ENCODE results near the gene CADM1.

DNA sequence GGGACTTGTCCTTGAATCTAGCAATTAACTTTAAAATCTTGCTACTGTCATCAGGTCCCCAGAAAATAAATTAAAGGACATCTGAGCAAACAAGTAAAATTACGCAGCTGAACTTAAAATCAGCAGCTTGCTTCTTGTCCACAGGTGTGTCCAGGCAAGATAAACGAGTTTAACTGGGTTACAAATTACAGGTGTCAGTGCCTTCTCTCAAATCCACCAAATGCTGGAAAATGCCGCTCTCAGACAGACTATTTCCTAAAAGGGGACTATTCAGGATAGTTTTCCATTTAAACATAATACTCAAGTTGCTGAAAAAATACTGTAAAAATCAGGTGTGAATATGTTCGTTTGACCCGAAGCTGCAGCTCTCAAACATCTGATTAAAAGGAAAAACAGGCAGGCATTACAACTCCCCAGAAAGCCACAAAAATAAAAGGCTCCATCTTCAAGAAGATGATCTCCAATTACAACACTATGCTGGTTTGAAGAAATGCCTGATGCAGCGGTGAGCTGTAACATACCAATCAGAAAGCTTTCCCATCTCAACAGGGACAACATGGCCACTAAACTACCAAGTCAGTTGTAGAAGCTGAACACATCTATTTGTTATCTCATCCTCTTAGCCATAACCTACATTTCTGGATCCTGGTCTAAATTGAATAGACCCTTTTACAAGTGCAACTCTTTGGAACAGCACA lies 82.1 kb downstream of the CADM1 start:
- no peak for TF ChIP-seq CTCF (IDR thresholded peaks at IDR 0.05 in 2 of 3, conservative IDR thresholded peaks at IDR 0.05 in 1 of 3; ENCODE audit: borderline replicate concordance in 1 of 3, insufficient read depth in 1 of 3, low read depth in 2 of 3, low read length in 2 of 3)
- no peak for TF ChIP-seq EZH2phosphoT487 (IDR thresholded peaks at IDR 0.05; ENCODE audit: borderline replicate concordance)
- no peak for TF ChIP-seq EZH2 (IDR thresholded peaks at IDR 0.05)
- no peak for TF ChIP-seq MAX (IDR thresholded peaks at IDR 0.05)
- no peak for TF ChIP-seq POLR2A (IDR thresholded peaks at IDR 0.05; ENCODE audit: borderline replicate concordance, extremely low read depth, insufficient read depth, insufficient read length)

Measured in HCT116 (cell line).